Measurements from ENCODE around the gene KHNYN.
A peak's percentile ranks its signal among the peaks of the same experiment; 100 is the strongest.
"Not testable (repeated sequence)": the region's sequence is repeated elsewhere in the genome, so short reads cannot be mapped to it uniquely, and the experiment has no call there.

KHNYN gene

GRCh38 chr14:24435192-24435810 lies 5.5 kb downstream of the KHNYN start:
- Histone ChIP-seq H3K4me3 (no peak overlapping the region), H3K27ac (peak overlapping the region in 8 of 21 experiments; percentile 4 to 74 (median 26))

GRCh38 chr14:24435998-24436354 lies 6.2 kb downstream of the KHNYN start:
- no peak overlapping the region for H3K4me3 ChIP-seq
- peak overlapping the region in 15 of 21 experiments; percentile 2 to 74 (median 51) for H3K27ac ChIP-seq

- no peak overlapping the region for H3K4me3 ChIP-seq
- peak overlapping the region in 16 of 21 experiments; percentile 2 to 74 (median 58) for H3K27ac ChIP-seq
These were observed 6.7 kb downstream of the KHNYN start for GRCh38 chr14:24436355-24437019.

- Histone ChIP-seq H3K27ac (peak overlapping the region in 13 of 21 experiments; percentile 21 to 74 (median 60)), H3K4me3 (no peak overlapping the region)
These were observed 7.4 kb downstream of the KHNYN start for GRCh38 chr14:24437020-24437735.

- peak overlapping the region in 11 of 21 experiments; percentile 24 to 74 (median 64) for H3K27ac ChIP-seq
These were observed 7.9 kb downstream of the KHNYN start for GRCh38 chr14:24437736-24438067.

GRCh38 chr14:24438223-24439097 lies 8.7 kb downstream of the KHNYN start:
- H3K27ac ChIP-seq, result no peak overlapping the region
- no peak overlapping the region for H3K4me3 ChIP-seq

More at GRCh38 chr14:24437736-24438067, 7.9 kb downstream of the KHNYN start:
- no peak overlapping the region for H3K4me3 ChIP-seq

GRCh38 chr14:24439257-24439656 lies 9.5 kb downstream of the KHNYN start:
- no peak overlapping the region for H3K4me3 ChIP-seq
- H3K27ac ChIP-seq, result no peak overlapping the region

- H3K27ac ChIP-seq, result peak overlapping the region in 3 of 21 experiments; percentile 2 to 61 (median 23)
- no peak overlapping the region for H3K4me3 ChIP-seq
These were observed 10.3 kb downstream of the KHNYN start for GRCh38 chr14:24439830-24440605.

- peak overlapping the region in 3 of 21 experiments; percentile 23 to 94 (median 61) for H3K27ac ChIP-seq
These were observed 11.0 kb downstream of the KHNYN start for GRCh38 chr14:24440606-24441399.

GRCh38 chr14:24441485-24441884 lies 11.7 kb downstream of the KHNYN start:
- Histone ChIP-seq H3K27ac (peak overlapping the region in 20 of 21 experiments; percentile 87 to 98 (median 95)), H3K4me3 (peak overlapping the region in 6 of 7 experiments; percentile 43 to 68 (median 54))

More at GRCh38 chr14:24440606-24441399, 11.0 kb downstream of the KHNYN start:
- H3K4me3 ChIP-seq, result no peak overlapping the region

GRCh38 chr14:24441904-24442239 lies 12.1 kb downstream of the KHNYN start:
- Histone ChIP-seq H3K4me3 (peak overlapping the region; percentile 43 to 68 (median 58)), H3K27ac (peak overlapping the region; percentile 81 to 98 (median 95))

GRCh38 chr14:24442240-24443052 lies 12.7 kb downstream of the KHNYN start, which contains the start of gene SDR39U1:
Gene SDR39U1, minus strand, starts transcription at chr14:24442776. Its CDS starts 7 bp downstream, at chr14:24442769.
- peak within 1 kb of the TSS; percentile 81 to 98 (median 95) for H3K27ac ChIP-seq
- peak within 1 kb of the TSS; percentile 43 to 68 (median 58) for H3K4me3 ChIP-seq

GRCh38 chr14:24443053-24443665 lies 13.4 kb downstream of the KHNYN start:
- H3K4me3 ChIP-seq, result peak overlapping the region; percentile 43 to 68 (median 58)
- peak overlapping the region in 20 of 21 experiments; percentile 67 to 98 (median 93) for H3K27ac ChIP-seq

GRCh38 chr14:24450828-24451227 lies 21.1 kb downstream of the KHNYN start:
- H3K27ac ChIP-seq, H3K4me3 ChIP-seq: not testable (repeated sequence)

GRCh38 chr14:24456980-24457379 lies 27.2 kb downstream of the KHNYN start:
- H3K4me3 ChIP-seq, result no peak overlapping the region
- no peak overlapping the region for H3K27ac ChIP-seq

GRCh38 chr14:24458736-24459135 lies 29.0 kb downstream of the KHNYN start:
- Histone ChIP-seq H3K4me3 (no peak overlapping the region), H3K27ac (no peak overlapping the region)

GRCh38 chr14:24459331-24459730 lies 29.6 kb downstream of the KHNYN start:
- Histone ChIP-seq H3K27ac (no peak overlapping the region), H3K4me3 (no peak overlapping the region)

Data from skin epidermis (tissue), 12 donors.